ENCODE data around the gene CACNA2D3.

Gene CACNA2D3

GRCh38 chr3:54932606-54933005 is 810.3 kb downstream of the CACNA2D3 start:
- DNase-seq (ENCODE audit: extremely low read depth in 1 of 2, low read depth in 1 of 2): no peak

- no peak for DNase-seq (ENCODE audit: extremely low read depth in 1 of 2, low read depth in 1 of 2)
These were observed 813.5 kb downstream of the CACNA2D3 start for GRCh38 chr3:54935869-54936268.

GRCh38 chr3:54936561-54936960 is 814.2 kb downstream of the CACNA2D3 start:
- no peak for DNase-seq (ENCODE audit: extremely low read depth in 1 of 2, low read depth in 1 of 2)

GRCh38 chr3:54939557-54940300 is 817.4 kb downstream of the CACNA2D3 start:
- no peak for DNase-seq (ENCODE audit: extremely low read depth in 1 of 2, low read depth in 1 of 2)

GRCh38 chr3:54940971-54941370 is 818.6 kb downstream of the CACNA2D3 start:
- DNase-seq (ENCODE audit: extremely low read depth in 1 of 2, low read depth in 1 of 2): no peak

GRCh38 chr3:54941690-54942362 is 819.5 kb downstream of the CACNA2D3 start:
- no peak for DNase-seq (ENCODE audit: extremely low read depth in 1 of 2, low read depth in 1 of 2)

DNA sequence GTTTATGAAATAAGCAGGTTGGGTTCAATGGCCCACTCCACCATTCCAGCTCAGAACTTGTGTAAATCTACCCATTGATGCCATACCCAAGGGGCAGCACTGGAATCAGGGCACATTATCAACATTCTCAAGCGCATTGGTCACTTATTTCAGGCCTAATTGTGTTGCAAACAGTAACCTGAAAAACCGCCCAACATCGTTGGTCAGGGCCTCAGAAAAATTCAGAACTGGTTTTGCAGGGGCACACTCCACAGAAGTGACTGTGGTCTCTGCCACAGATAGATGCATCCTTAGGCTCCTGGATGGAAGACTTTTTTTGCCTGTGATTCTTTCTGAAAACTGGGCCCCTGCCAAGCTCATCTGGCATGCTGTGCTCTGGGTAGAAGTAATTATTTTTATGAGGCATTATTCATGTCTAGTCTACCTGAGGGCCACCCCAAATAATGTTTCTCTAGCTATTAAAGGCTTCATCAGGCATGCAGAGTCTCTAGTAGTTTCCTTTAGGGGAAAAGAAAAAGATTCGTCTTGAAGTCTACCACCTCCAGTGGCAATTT is 827.2 kb downstream of the CACNA2D3 start:
- DNase-seq (ENCODE audit: extremely low read depth in 1 of 2, low read depth in 1 of 2): no peak

GRCh38 chr3:54950391-54951003 is 828.1 kb downstream of the CACNA2D3 start:
- DNase-seq (ENCODE audit: extremely low read depth in 1 of 2, low read depth in 1 of 2): no peak

DNA sequence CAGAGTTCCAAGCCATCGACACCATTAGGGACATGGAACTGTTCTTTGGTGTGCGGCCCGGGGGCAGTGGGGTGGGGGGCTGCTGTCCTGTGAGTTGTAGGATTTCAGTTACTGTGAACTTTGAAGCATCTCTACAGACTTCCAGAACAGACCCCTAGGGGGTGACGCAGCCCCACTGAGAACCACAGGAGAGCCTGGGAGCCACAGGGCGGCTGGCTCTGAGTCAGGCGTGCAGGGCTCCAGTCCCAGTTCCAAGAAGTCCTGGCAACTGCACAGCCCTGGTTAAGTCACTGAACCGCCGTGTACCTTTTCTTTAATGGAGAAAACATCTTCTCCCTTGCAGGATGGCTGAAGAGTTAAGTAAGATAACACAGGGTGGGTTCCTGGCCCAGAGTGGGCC is 829.1 kb downstream of the CACNA2D3 start:
- DNase-seq (ENCODE audit: extremely low read depth in 1 of 2, low read depth in 1 of 2): no peak

DNA sequence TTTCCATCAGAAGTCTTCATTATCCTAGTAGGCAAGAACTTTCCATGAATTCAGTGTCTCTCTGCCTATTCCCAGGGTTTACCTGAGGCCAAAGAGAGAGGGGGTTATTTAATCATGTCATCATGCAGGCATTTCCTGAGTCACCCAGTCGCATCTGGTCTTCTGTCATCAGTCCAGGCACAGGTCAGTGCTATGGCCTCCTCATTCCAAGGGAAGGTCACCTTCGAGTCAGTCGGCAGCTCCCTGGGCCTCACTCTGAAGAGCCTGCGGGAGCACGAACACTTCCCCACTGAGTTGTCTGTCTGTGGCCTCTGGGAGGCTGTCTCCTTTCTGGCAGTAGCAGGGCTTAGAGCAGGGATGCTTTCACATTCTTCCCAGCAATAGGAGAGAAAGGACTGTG is 831.7 kb downstream of the CACNA2D3 start:
- no peak for DNase-seq (ENCODE audit: extremely low read depth in 1 of 2, low read depth in 1 of 2)

GRCh38 chr3:54954521-54954920 is 832.2 kb downstream of the CACNA2D3 start:
- DNase-seq (ENCODE audit: extremely low read depth in 1 of 2, low read depth in 1 of 2): no peak

DNA sequence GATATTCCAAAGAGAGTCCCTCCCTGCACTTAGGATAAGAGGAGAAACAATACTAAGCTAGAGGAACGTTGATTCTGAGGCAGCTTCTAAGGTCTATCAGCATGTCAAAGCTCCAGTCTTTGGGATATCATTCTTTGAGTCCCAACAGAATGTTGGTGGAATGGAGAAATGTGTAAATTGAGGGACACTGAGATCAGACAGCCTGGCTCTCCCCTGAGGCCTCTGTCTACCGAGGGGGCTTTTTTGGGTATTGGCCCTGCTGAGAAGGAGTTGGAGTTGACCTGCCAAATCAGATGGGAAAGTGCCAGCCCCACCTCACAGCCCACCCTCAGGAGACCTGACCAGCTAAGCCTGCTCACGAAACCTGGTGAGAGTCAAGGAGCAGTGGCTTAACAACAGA is 833.1 kb downstream of the CACNA2D3 start:
- DNase-seq (ENCODE audit: extremely low read depth in 1 of 2, low read depth in 1 of 2): no peak

GRCh38 chr3:54955941-54956340 is 833.6 kb downstream of the CACNA2D3 start:
- no peak for DNase-seq (ENCODE audit: extremely low read depth in 1 of 2, low read depth in 1 of 2)

- DNase-seq (ENCODE audit: extremely low read depth in 1 of 2, low read depth in 1 of 2): no peak
These were observed 835.4 kb downstream of the CACNA2D3 start for GRCh38 chr3:54957711-54958110.

GRCh38 chr3:54960082-54960481 is 837.7 kb downstream of the CACNA2D3 start:
- no peak for DNase-seq (ENCODE audit: extremely low read depth in 1 of 2, low read depth in 1 of 2)

GRCh38 chr3:54960701-54961100 is 838.3 kb downstream of the CACNA2D3 start:
- DNase-seq (ENCODE audit: extremely low read depth in 1 of 2, low read depth in 1 of 2): no peak

DNA sequence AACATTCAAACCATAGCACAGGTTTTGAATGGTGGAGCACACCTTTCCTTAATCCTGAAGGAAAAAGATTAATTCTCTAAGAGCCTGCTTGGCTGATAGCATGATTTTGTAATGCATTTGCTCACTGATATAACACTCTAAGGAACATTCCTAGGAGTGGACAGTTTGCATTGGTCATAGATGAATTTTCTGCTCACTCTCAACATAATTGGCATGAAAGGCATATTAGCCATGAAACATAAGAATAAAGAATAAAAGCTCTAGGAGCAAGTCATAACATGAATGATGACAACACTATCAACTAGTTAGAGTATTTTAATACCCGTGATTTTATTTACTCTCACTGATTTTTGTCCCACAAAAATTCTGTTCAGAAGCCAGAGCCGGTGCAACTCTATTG is 839.8 kb downstream of the CACNA2D3 start:
- no peak for DNase-seq (ENCODE audit: extremely low read depth in 1 of 2, low read depth in 1 of 2)

- no peak for DNase-seq (ENCODE audit: extremely low read depth in 1 of 2, low read depth in 1 of 2)
These were observed 841.3 kb downstream of the CACNA2D3 start for GRCh38 chr3:54963641-54964040.

GRCh38 chr3:54964081-54964480 is 841.7 kb downstream of the CACNA2D3 start:
- DNase-seq (ENCODE audit: extremely low read depth in 1 of 2, low read depth in 1 of 2): no peak

DNA sequence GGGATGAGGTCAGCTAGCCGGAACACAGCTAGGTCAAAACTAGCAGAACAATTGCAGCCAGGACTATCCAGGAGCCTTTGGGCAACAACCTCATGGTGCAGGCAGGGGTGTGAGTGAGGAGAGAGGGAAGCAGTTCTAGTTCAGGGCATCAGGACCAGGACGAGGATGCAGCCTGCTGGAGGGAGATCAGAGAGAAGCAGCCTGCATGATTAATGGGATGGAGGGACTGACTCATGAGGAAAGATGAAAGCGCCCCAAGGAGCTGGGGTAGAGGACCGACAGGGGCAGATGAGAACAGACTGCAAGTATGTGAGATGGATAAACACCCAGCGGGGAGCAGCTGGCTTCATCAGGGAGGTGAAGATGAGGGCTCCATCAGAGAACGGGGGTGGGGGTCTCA is 843.4 kb downstream of the CACNA2D3 start:
- no peak for DNase-seq (ENCODE audit: extremely low read depth in 1 of 2, low read depth in 1 of 2)

DNA sequence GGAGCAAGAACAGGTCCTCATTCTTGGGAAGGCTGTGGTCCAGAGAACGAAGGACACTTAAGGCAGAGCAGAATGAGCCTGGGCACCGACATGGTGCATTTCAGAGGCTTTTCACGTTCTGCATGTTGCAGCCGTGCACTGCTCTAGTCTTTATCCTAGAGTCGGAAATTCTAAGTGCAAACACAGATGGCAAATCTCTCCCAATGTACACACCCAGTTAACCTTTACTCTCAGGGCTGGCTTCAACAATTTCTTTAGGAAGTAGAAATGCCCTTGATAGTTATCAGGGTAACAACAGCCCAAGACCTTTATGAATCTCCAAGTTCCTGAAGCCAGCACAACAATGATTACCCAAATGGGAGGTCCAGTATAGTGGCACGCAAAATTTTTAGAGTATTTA is 844.6 kb downstream of the CACNA2D3 start:
- no peak for DNase-seq (ENCODE audit: extremely low read depth in 1 of 2, low read depth in 1 of 2)

DNA sequence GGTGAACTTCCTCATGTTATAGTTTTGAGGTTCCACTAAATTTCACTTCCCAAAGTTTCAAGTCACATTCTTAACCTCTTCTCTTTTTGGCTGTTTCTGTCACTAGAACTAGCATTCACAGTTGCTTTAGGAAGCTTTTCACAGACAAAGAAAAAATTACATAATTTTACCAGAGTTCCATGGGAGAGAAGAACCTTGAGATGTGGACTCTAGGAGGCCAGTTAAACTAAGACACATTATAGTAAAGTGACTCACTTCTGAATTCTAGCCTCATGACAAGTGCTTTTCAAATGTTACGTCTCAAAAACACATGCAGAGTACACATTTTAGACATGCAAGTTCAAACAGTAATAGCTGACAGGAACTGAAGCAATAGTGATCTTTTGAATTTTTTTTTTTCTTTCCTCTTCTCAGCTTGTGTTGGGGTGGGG is 845.4 kb downstream of the CACNA2D3 start:
- DNase-seq (ENCODE audit: extremely low read depth in 1 of 2, low read depth in 1 of 2): no peak
